DOHH2 (cell line): ENCODE measurements around the gene EPAS1.

Experiments
- EZH2phosphoT487 ChIP-seq: fragments of 200-600 bp; sonication (generic); IDR thresholded peaks from 2 replicates; pipeline ENCODE4 v1.6.1; 2017; ENCODE audit warnings: borderline replicate concordance, mild to moderate bottlenecking, antibody characterized with exemption, low read length, moderate library complexity, mixed read lengths
- TF ChIP-seq, protein P1 (sequence below): fragments of 200-600 bp; sonication (generic); IDR thresholded peaks from one replicate; pipeline ENCODE4 v1.5.1; 2014; ENCODE audit warnings: antibody characterized with exemption, mild to moderate bottlenecking, low read depth, low read length; ENCODE audit not compliant: poor library complexity, severe bottlenecking

DNA sequence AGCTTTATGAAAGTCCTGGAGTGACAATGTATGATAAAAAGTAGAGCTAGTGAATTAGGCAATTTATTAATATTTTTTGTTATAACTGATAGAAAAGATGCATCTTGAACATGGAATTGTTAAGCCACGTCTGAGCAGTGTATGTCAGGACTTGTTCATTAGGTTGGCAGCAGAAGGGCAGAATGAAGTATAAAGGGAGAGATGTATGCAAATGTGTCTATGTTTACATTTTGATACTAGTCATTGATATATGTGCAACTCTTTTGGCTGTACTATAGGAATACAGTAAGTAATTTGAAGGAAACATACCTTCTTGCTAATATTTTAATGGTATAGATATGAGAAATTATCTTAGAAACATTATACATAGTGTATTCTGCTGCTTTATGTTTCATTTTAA, 133.2 kb downstream of the EPAS1 start:
- TF ChIP-seq, protein P1, sequence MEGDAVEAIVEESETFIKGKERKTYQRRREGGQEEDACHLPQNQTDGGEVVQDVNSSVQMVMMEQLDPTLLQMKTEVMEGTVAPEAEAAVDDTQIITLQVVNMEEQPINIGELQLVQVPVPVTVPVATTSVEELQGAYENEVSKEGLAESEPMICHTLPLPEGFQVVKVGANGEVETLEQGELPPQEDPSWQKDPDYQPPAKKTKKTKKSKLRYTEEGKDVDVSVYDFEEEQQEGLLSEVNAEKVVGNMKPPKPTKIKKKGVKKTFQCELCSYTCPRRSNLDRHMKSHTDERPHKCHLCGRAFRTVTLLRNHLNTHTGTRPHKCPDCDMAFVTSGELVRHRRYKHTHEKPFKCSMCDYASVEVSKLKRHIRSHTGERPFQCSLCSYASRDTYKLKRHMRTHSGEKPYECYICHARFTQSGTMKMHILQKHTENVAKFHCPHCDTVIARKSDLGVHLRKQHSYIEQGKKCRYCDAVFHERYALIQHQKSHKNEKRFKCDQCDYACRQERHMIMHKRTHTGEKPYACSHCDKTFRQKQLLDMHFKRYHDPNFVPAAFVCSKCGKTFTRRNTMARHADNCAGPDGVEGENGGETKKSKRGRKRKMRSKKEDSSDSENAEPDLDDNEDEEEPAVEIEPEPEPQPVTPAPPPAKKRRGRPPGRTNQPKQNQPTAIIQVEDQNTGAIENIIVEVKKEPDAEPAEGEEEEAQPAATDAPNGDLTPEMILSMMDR = no peak
- no peak for TF ChIP-seq EZH2phosphoT487
